Activated CD8-positive, alpha-beta memory T cell treated with anti-CD3 and anti-CD28 coated beads, Interleukin-2, amount 10 ng/mL, durations not matched to agents 7 days and 5 days (primary cell): ENCODE data around the gene SLC15A1. TPM values are rescaled to one million over a fixed set of nuclear protein-coding genes. Genes with fewer than 3 reads are reported as not detected.

Experiments used
- ATAC-seq: fragments of 150-1000 bp; cut with Tn5 transposase; one replicate; pipeline ENCODE4 v1.10.0; 2021; ENCODE audit warnings: moderate library complexity
- CTCF ChIA-PET: fragments of 350-600 bp; sonication (Branson Sonifier 250); formaldehyde crosslinking; loops from one replicate; lab custom pipeline; 2021; ENCODE audit warnings: antibody characterized with exemption; lab: Charles Lee
- DNase-seq: peaks from one replicate; pipeline ENCODE4 v3.0.0-alpha.2; 2020
- H3K27ac Mint-ChIP-seq: one replicate; pipeline ENCODE4 v1.8.0; 2021; ENCODE audit warnings: mild to moderate bottlenecking, mixed read lengths
- H3K27me3 Mint-ChIP-seq: one replicate; pipeline ENCODE4 v1.8.0; 2021; ENCODE audit warnings: mixed read lengths
- H3K36me3 Mint-ChIP-seq: one replicate; pipeline ENCODE4 v1.8.0; 2021; ENCODE audit warnings: mild to moderate bottlenecking, mixed read lengths
- H3K4me1 Mint-ChIP-seq: one replicate; pipeline ENCODE4 v1.8.0; 2021; ENCODE audit warnings: mixed read lengths
- H3K4me3 Mint-ChIP-seq: one replicate; pipeline ENCODE4 v1.8.0; 2021; ENCODE audit warnings: mild to moderate bottlenecking, moderate library complexity, mixed read lengths
- H3K9me3 Mint-ChIP-seq: one replicate; pipeline ENCODE4 v1.8.0; 2022; ENCODE audit warnings: low read depth, mixed read lengths
- total RNA-seq, 2 experiments: library from RNA; stranded (reverse); gene quantifications; one replicate each; pipeline ENCODE4 v1.2.3, GENCODE V29; 2021

The SLC15A1 gene
- not detected for total RNA-seq

GRCh38 chr13:98752467-98753290 lies at the start of gene SLC15A1:
SLC15A1 (minus strand) TSS chr13:98752672; CDS start chr13:98752598, 74 bp downstream.
- Mint-ChIP-seq H3K4me1 (peaks cover 3% of the 10 kb centered on the region), H3K36me3 (peaks cover 4% of the 10 kb centered on the region), H3K4me3 (no peak within 1 kb of the TSS), H3K27me3 (peaks cover 67% of the 10 kb centered on the region), H3K27ac (no peak within 1 kb of the TSS), H3K9me3 (peaks cover 3% of the 10 kb centered on the region)
- CTCF ChIA-PET: no interaction called here
- DNase-seq: no peak
- no peak for ATAC-seq

- no peak for ATAC-seq
- Mint-ChIP-seq H3K9me3 (no peaks in the 10 kb centered on the region), H3K36me3 (peaks cover 12% of the 10 kb centered on the region)
Measured at GRCh38 chr13:98801626-98802418, 49.4 kb upstream of the SLC15A1 start.

GRCh38 chr13:98800078-98800477 lies 47.6 kb upstream of the SLC15A1 start:
- no peak overlapping the region for H3K4me3 Mint-ChIP-seq

More at GRCh38 chr13:98801626-98802418, 49.4 kb upstream of the SLC15A1 start:
- CTCF ChIA-PET: no interaction called here
- Mint-ChIP-seq H3K4me3 (no peak overlapping the region), H3K27ac (no peak overlapping the region), H3K4me1 (peaks cover 3% of the 10 kb centered on the region), H3K27me3 (no peaks in the 10 kb centered on the region)
- no peak for DNase-seq

GRCh38 chr13:98798849-98799645 lies 46.6 kb upstream of the SLC15A1 start:
- peaks cover 3% of the 10 kb centered on the region for H3K4me1 Mint-ChIP-seq
- CTCF ChIA-PET: no interaction called here
- no peaks in the 10 kb centered on the region for H3K9me3 Mint-ChIP-seq
- ATAC-seq (no peak), DNase-seq (no peak)
- no peak overlapping the region for H3K27ac Mint-ChIP-seq
- no peaks in the 10 kb centered on the region for H3K27me3 Mint-ChIP-seq
- no peak overlapping the region for H3K4me3 Mint-ChIP-seq
- peaks cover 25% of the 10 kb centered on the region for H3K36me3 Mint-ChIP-seq

More at GRCh38 chr13:98800078-98800477, 47.6 kb upstream of the SLC15A1 start:
- DNase-seq (no peak), ATAC-seq (no peak)
- Mint-ChIP-seq H3K4me1 (peaks cover 3% of the 10 kb centered on the region), H3K27me3 (no peaks in the 10 kb centered on the region), H3K36me3 (peaks cover 20% of the 10 kb centered on the region), H3K27ac (no peak overlapping the region), H3K9me3 (no peaks in the 10 kb centered on the region)
- CTCF ChIA-PET: no interaction called here

GRCh38 chr13:98797456-98797855 lies 45.0 kb upstream of the SLC15A1 start:
- no peaks in the 10 kb centered on the region for H3K27me3 Mint-ChIP-seq
- H3K4me1 Mint-ChIP-seq: peaks cover 3% of the 10 kb centered on the region
- H3K4me3 Mint-ChIP-seq: no peak overlapping the region
- H3K27ac Mint-ChIP-seq: no peak overlapping the region
- H3K36me3 Mint-ChIP-seq: peaks cover 27% of the 10 kb centered on the region
- DNase-seq (no peak), ATAC-seq (no peak)
- H3K9me3 Mint-ChIP-seq: no peaks in the 10 kb centered on the region
- CTCF ChIA-PET: no interaction called here

GRCh38 chr13:98796798-98797197 lies 44.3 kb upstream of the SLC15A1 start:
- Mint-ChIP-seq H3K27ac (no peak overlapping the region), H3K4me1 (peaks cover 3% of the 10 kb centered on the region), H3K36me3 (peaks cover 33% of the 10 kb centered on the region), H3K4me3 (no peak overlapping the region), H3K27me3 (no peaks in the 10 kb centered on the region), H3K9me3 (no peaks in the 10 kb centered on the region)
- DNase-seq (no peak), ATAC-seq (no peak)
- CTCF ChIA-PET: no interaction called here

- no peak overlapping the region for H3K4me3 Mint-ChIP-seq
- no peaks in the 10 kb centered on the region for H3K9me3 Mint-ChIP-seq
- DNase-seq (no peak), ATAC-seq (no peak)
- CTCF ChIA-PET: no interaction called here
- H3K36me3 Mint-ChIP-seq: peaks cover 34% of the 10 kb centered on the region
- H3K27ac Mint-ChIP-seq: no peak overlapping the region
- peaks cover 3% of the 10 kb centered on the region for H3K4me1 Mint-ChIP-seq
- H3K27me3 Mint-ChIP-seq: no peaks in the 10 kb centered on the region
Measured at GRCh38 chr13:98796191-98796590, 43.7 kb upstream of the SLC15A1 start.

- Mint-ChIP-seq H3K4me1 (peaks cover 3% of the 10 kb centered on the region), H3K4me3 (no peak overlapping the region), H3K27ac (no peak overlapping the region), H3K9me3 (no peaks in the 10 kb centered on the region), H3K27me3 (no peaks in the 10 kb centered on the region), H3K36me3 (peaks cover 34% of the 10 kb centered on the region)
- CTCF ChIA-PET: no interaction called here
- no peak for DNase-seq
- no peak for ATAC-seq
Measured at GRCh38 chr13:98795220-98795619, 42.7 kb upstream of the SLC15A1 start.

- no peak for ATAC-seq
- H3K4me1 Mint-ChIP-seq: peaks cover 3% of the 10 kb centered on the region
- H3K27me3 Mint-ChIP-seq: peaks cover 3% of the 10 kb centered on the region
- peaks cover 34% of the 10 kb centered on the region for H3K36me3 Mint-ChIP-seq
- H3K9me3 Mint-ChIP-seq: no peaks in the 10 kb centered on the region
- H3K27ac Mint-ChIP-seq: no peak overlapping the region
- no peak for DNase-seq
- CTCF ChIA-PET: no interaction called here
- H3K4me3 Mint-ChIP-seq: no peak overlapping the region
Measured at GRCh38 chr13:98794498-98794897, 42.0 kb upstream of the SLC15A1 start.

- Mint-ChIP-seq H3K4me1 (peaks cover 3% of the 10 kb centered on the region), H3K36me3 (peaks cover 32% of the 10 kb centered on the region), H3K9me3 (no peaks in the 10 kb centered on the region), H3K4me3 (no peak overlapping the region), H3K27me3 (peaks cover 9% of the 10 kb centered on the region), H3K27ac (no peak overlapping the region)
- CTCF ChIA-PET: interaction anchor here (1.5 kb wide), 1 partner anchor 11 kb away, joined by 3 read pairs; no protein-coding TSS in a partner anchor
- DNase-seq (no peak), ATAC-seq (no peak)
Measured at GRCh38 chr13:98792785-98793495, 40.5 kb upstream of the SLC15A1 start.

- CTCF ChIA-PET: no interaction called here
- DNase-seq (no peak), ATAC-seq (no peak)
- Mint-ChIP-seq H3K4me1 (no peaks in the 10 kb centered on the region), H3K9me3 (no peaks in the 10 kb centered on the region), H3K4me3 (no peak overlapping the region), H3K27me3 (peaks cover 15% of the 10 kb centered on the region), H3K27ac (no peak overlapping the region), H3K36me3 (peaks cover 31% of the 10 kb centered on the region)
Measured at GRCh38 chr13:98792321-98792720, 39.8 kb upstream of the SLC15A1 start.

GRCh38 chr13:98791611-98792010 lies 39.1 kb upstream of the SLC15A1 start:
- no peak overlapping the region for H3K4me3 Mint-ChIP-seq
- DNase-seq (no peak), ATAC-seq (no peak)
- CTCF ChIA-PET: no interaction called here
- peaks cover 22% of the 10 kb centered on the region for H3K27me3 Mint-ChIP-seq
- H3K27ac Mint-ChIP-seq: no peak overlapping the region
- peaks cover 25% of the 10 kb centered on the region for H3K36me3 Mint-ChIP-seq
- H3K9me3 Mint-ChIP-seq: no peaks in the 10 kb centered on the region
- no peaks in the 10 kb centered on the region for H3K4me1 Mint-ChIP-seq

GRCh38 chr13:98787996-98788395 lies 35.5 kb upstream of the SLC15A1 start:
- Mint-ChIP-seq H3K9me3 (no peaks in the 10 kb centered on the region), H3K36me3 (peaks cover 9% of the 10 kb centered on the region), H3K27me3 (peaks cover 29% of the 10 kb centered on the region), H3K4me3 (no peak overlapping the region), H3K27ac (no peak overlapping the region), H3K4me1 (no peaks in the 10 kb centered on the region)
- DNase-seq (no peak), ATAC-seq (no peak)
- CTCF ChIA-PET: no interaction called here
